ENCODE results near the gene PDIK1L. TPM values are rescaled to one million over a fixed set of nuclear protein-coding genes. Genes with fewer than 3 reads are reported as not detected.

The PDIK1L gene
- total RNA-seq: 2.7 and 3.0 TPM in 2 replicates

GRCh38 chr1:26111530-26112406, at the start of gene PDIK1L:
Gene PDIK1L (plus strand): TSS chr1:26111824. CDS start chr1:26114309, 2,485 bp downstream.

GRCh38 chr1:26067432-26067911, 44.2 kb upstream of the PDIK1L start, which contains the start of gene TRIM63:
Gene TRIM63 (minus strand): TSS chr1:26067630. CDS start chr1:26067494, 136 bp downstream.

GRCh38 chr1:26158908-26159742, 47.5 kb downstream of the PDIK1L start, which contains the start of gene FAM110D:
Gene FAM110D (plus strand): TSS chr1:26159079. CDS start chr1:26161292, 2,213 bp downstream.

GRCh38 chr1:26168410-26169197, 57.0 kb downstream of the PDIK1L start, which contains the start of gene C1orf232:
Gene C1orf232 (minus strand): TSS chr1:26168963. CDS start chr1:26168499, 464 bp downstream.

GRCh38 chr1:26169669-26170471, 58.2 kb downstream of the PDIK1L start, which contains the start of gene ZNF593:
Gene ZNF593 (plus strand): TSS chr1:26169908. CDS start chr1:26169984, 76 bp downstream.

GRCh38 chr1:26171084-26172072, 59.8 kb downstream of the PDIK1L start, which contains the start of gene ZNF593OS:
Gene ZNF593OS (minus strand): TSS chr1:26171832. CDS start chr1:26171661, 171 bp downstream.

Other genes starting within 250 kb of the PDIK1L start
- 6.0 and 7.4 TPM in 2 replicates for gene PAQR7, start 236.1 kb upstream of the PDIK1L start, total RNA-seq
- 9.8 and 22.9 TPM in 2 replicates for gene STMN1, start 205.4 kb upstream of the PDIK1L start, total RNA-seq
- gene PAFAH2, start 113.8 kb upstream of the PDIK1L start, total RNA-seq: 4.7 and 6.0 TPM in 2 replicates
- 0.37 and 0.49 TPM in 2 replicates for gene EXTL1, start 90.0 kb upstream of the PDIK1L start, total RNA-seq
- not detected in 2 replicates for gene SLC30A2, start 65.7 kb upstream of the PDIK1L start, total RNA-seq
- gene TRIM63, start 44.2 kb upstream of the PDIK1L start, total RNA-seq: not detected in 2 replicates
- not detected in 2 replicates for gene FAM110D, start 47.3 kb downstream of the PDIK1L start, total RNA-seq
- not detected in 2 replicates for gene C1orf232, start 57.1 kb downstream of the PDIK1L start, total RNA-seq
- gene ZNF593, start 58.1 kb downstream of the PDIK1L start, total RNA-seq: 33.3 and 36.2 TPM in 2 replicates
- gene ZNF593OS, start 60.0 kb downstream of the PDIK1L start, total RNA-seq: not detected in 2 replicates
- 0.81 TPM in 1 of 2 replicates, not detected in the other for gene CNKSR1, start 65.7 kb downstream of the PDIK1L start, total RNA-seq
- gene CATSPER4, start 78.8 kb downstream of the PDIK1L start, total RNA-seq: not detected in 2 replicates
- gene CEP85, start 122.4 kb downstream of the PDIK1L start, total RNA-seq: 3.4 and 6.7 TPM in 2 replicates
- gene SH3BGRL3, start 168.3 kb downstream of the PDIK1L start, total RNA-seq: 225 and 247 TPM in 2 replicates
- gene UBXN11, start 194.8 kb downstream of the PDIK1L start, total RNA-seq: 1.2 and 4.8 TPM in 2 replicates
- gene CD52, start 206.1 kb downstream of the PDIK1L start, total RNA-seq: not detected in 2 replicates
- not detected in 2 replicates for gene CRYBG2, start 242.3 kb downstream of the PDIK1L start, total RNA-seq

Data from cardiac ventricle fibroblast (primary cell).